Erythroblast (primary cell): Measurements from ENCODE around the gene TRAPPC14.

Source experiments
- GATA1 ChIP-seq: IDR thresholded peaks from 2 replicates; pipeline ENCODE4 v1.6.1; 2011; ENCODE audit warnings: low read depth, mild to moderate bottlenecking, control low read depth, low read length, moderate library complexity
- POLR2A ChIP-seq: IDR thresholded peaks from 2 replicates; pipeline ENCODE4 v1.6.1; 2011; ENCODE audit warnings: mild to moderate bottlenecking, low read length

DNA sequence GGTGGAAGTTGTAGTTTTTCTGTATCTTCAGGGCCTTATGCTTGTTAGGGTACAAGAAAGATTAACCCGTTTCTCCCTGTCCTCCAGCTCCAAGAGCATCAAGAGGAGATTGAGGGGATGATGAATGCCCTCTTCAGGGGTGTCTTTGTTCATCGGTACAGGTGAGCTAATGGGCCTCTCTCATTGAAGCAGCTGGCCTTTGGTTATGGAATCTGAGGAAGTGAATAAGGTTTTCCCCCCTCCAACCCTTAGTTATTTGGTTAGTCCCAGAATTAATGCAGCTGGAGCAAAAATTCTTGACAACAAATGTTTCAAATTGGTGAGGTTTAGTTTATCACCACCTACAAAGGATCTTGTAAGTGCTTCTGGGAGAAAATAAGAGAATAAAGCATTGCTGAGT is 36.7 kb upstream of the TRAPPC14 start:
- TF ChIP-seq POLR2A (no peak), GATA1 (no peak)
